Thyroid gland (tissue), 4 donors: ENCODE data around the gene DUOX1. TPM values are rescaled to one million over a fixed set of nuclear protein-coding genes. Genes with fewer than 3 reads are reported as not detected.
"Not testable (repeated sequence)": the region's sequence is repeated elsewhere in the genome, so short reads cannot be mapped to it uniquely, and the experiment has no call there.

Experiments
- DNase-seq, 2 donors: peaks; one replicate each; pipeline ENCODE4 v3.0.0-alpha.2; 2019
- H3K27ac ChIP-seq, 3 donors: fragments of 200-600 bp; sonication (generic); 1 replicate in 2 of 3; 2 replicates in 1 of 3; pipeline ENCODE4 v1.5.1; 2016 to 2019; ENCODE audit warnings: mild to moderate bottlenecking in 1 of 3, moderate library complexity in 1 of 3
- H3K27me3 ChIP-seq: fragments of 200-600 bp; sonication (generic); one replicate; pipeline ENCODE4 v1.5.1; 2019
- H3K36me3 ChIP-seq, 2 donors: fragments of 200-600 bp; sonication (generic); one replicate each; pipeline ENCODE4 v1.5.1; 2016 to 2019
- H3K4me1 ChIP-seq, 2 donors: fragments of 200-600 bp; sonication (generic); one replicate each; pipeline ENCODE4 v1.5.1; 2017 to 2019
- H3K4me3 ChIP-seq, 3 donors: fragments of 200-600 bp; sonication (generic); replicated peaks in 1 of 3; 1 replicate in 2 of 3; 2 replicates in 1 of 3; pipeline ENCODE4 v1.5.1; 2016; ENCODE audit warnings: mild to moderate bottlenecking in 1 of 3
- H3K9me3 ChIP-seq: fragments of 200-600 bp; sonication (generic); one replicate; pipeline ENCODE4 v1.5.1; 2017
- CTCF ChIP-seq, 6 experiments: fragments of 200-600 bp in 3 of 6; fragments of 450-650 bp in 3 of 6; sonication (generic) in 3 of 6; IDR thresholded peaks; one replicate each; pipeline ENCODE4 v1.5.1; 2016 to 2019; ENCODE audit warnings: antibody characterized with exemption in 6 of 6, mild to moderate bottlenecking in 2 of 6, inconsistent platforms in 1 of 6, moderate library complexity in 1 of 6
- POLR2A ChIP-seq, 2 donors: fragments of 450-650 bp; IDR thresholded peaks; one replicate each; pipeline ENCODE4 v1.6.1; 2017; ENCODE audit warnings: antibody characterized with exemption in 2 of 2, mild to moderate bottlenecking in 2 of 2, moderate library complexity in 1 of 2
- WGBS, 2 donors: methylation state at CpG; one replicate each; pipeline ENCODE4 v1.1.5; 2017; 5-methylcytosine and 5-hydroxymethylcytosine counted together
- intact Hi-C: fragments of 100-400 bp; cut with DNase I; formaldehyde crosslinking; loops from one replicate; pipeline ENCODE4 v1.15.1; 2023
- total RNA-seq, 4 donors: library from RNA; depleted of rRNA; stranded (reverse); fragments of >200 nt; gene quantifications; one replicate each; pipeline ENCODE4 v1.2.3, GENCODE V29; 2016

The DUOX1 gene
- total RNA-seq, result 100 to 1,000 TPM; 132 to 313 (median 234) TPM

DNA sequence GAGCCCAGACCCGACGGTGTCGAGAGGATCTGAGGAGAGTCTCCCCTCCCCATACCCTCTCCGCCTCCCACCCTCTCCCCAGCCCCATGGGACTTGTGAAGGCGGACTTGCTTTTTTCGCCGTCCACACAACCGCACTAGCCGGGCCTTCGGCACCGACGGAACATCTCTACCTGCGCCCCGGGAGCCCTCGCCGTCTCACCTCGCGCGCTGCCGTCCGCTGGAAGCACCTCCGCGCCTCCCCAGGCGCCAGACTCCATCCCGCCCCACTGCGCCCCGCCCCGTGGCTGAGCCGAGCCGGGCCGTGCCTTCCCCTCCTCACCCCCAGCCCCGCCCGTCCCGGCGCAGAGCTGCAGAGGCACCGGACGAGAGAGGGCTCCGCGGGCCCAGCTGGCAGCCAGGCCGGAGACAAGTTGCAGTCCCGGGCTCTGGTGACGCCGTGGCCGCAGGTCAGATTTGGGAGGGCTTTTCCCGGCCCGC lies at the start of gene DUOX1, which contains the start of gene DUOXA1:
Gene DUOX1, plus strand, starts transcription at position 344 of the 479 bp plus-strand sequence. CDS start 1,973 bp downstream, outside the sequence.
Gene DUOXA1, minus strand, starts transcription at position 229 of the 479 bp plus-strand sequence. CDS start 6,865 bp downstream, outside the sequence.
- WGBS, 2 donors, result 0 to 3% methylated on average over 3 to 6 of the region's 46 CpGs
- peak; percentile 91 to 93 for DNase-seq
- H3K27me3 ChIP-seq, result no peaks in the 10 kb centered on the region

GRCh38 chr15:45080593-45080992 lies 49.2 kb upstream of the DUOX1 start:
- Histone ChIP-seq H3K27ac (peak overlapping the region in 1 of 3 donors; percentile 25), H3K4me1 (peaks cover 0 to 13% of the 10 kb centered on the region in 2 donors)
- H3K4me3 ChIP-seq, H3K36me3 ChIP-seq, H3K27me3 ChIP-seq, intact Hi-C loops, H3K9me3 ChIP-seq: not testable (repeated sequence)
- WGBS, 2 donors, result 20 to 40% methylated on average over 1 of the region's 3 CpGs
- peak; percentile 58 to 60 for DNase-seq

More for the DNA sequence above, at the start of gene DUOX1, which contains the start of gene DUOXA1:
- peak within 1 kb of the TSS; percentile 6 to 47 (median 41) for H3K4me3 ChIP-seq
- no peaks in the 10 kb centered on the region for H3K36me3 ChIP-seq
- H3K9me3 ChIP-seq, result no peaks in the 10 kb centered on the region
- H3K4me1 ChIP-seq, result peaks cover 56 to 62% of the 10 kb centered on the region in 2 donors
- H3K27ac ChIP-seq, result peak within 1 kb of the TSS; percentile 85 to 96 (median 90)
- TF ChIP-seq CTCF (IDR thresholded peaks at IDR 0.05) (no peak), POLR2A (IDR thresholded peaks at IDR 0.05) (peak in 1 of 2 donors; percentile 82)
- intact Hi-C loops, result no loop called here

DNA sequence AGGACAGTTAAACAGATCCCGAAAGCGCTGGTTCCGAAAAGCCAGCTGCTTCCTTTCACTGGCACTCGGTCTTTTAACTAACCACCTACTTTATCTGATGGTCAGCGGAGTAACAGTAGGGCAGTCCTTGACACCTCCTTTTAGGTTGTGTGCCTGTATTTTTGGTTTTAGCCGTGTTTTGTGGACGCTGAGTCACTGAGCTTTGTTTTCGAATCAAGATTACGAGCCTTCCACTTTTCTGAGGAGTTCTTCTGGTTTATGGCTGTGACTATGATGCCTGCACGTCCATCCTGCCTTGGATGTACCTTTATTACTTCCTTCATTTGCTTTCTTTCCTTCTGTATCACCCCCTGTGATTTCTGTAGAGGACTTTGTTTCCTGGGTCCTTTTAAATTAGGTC lies 47.4 kb upstream of the DUOX1 start:
- H3K9me3 ChIP-seq, H3K27ac ChIP-seq, DNase-seq, intact Hi-C loops, H3K36me3 ChIP-seq, H3K4me3 ChIP-seq, H3K27me3 ChIP-seq: not testable (repeated sequence)
- peaks cover 0 to 13% of the 10 kb centered on the region in 2 donors for H3K4me1 ChIP-seq
- WGBS, 2 donors, result 92 to 93% methylated on average over 5 to 6 of the region's 10 CpGs

DNA sequence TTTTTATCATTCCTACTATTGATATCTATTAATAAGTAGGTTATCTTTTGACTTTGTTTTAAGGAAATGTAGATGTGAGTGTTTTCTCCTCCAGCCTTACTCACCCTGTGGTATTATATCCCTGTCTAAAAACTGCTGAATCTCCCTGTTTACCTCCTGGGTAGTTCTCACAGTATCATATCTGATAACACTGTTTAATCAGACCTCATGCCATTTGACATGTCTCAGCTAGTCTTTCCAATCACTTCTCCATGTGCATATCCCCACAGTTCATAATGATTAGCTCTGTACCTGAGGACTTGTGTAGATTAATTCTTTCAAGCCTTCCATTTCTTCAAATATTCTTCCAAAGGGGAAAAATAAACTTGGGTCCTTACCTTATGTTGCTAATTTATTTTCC lies 46.6 kb upstream of the DUOX1 start:
- no peaks in the 10 kb centered on the region for H3K27me3 ChIP-seq
- no peak for DNase-seq
- no peaks in the 10 kb centered on the region for H3K36me3 ChIP-seq
- no peak overlapping the region for H3K4me3 ChIP-seq
- no peak overlapping the region for H3K27ac ChIP-seq
- no peak for TF ChIP-seq POLR2A (IDR thresholded peaks at IDR 0.05)
- TF ChIP-seq CTCF (IDR thresholded peaks at IDR 0.05), result no peak
- peaks cover 0 to 13% of the 10 kb centered on the region in 2 donors for H3K4me1 ChIP-seq
- intact Hi-C loops, result no loop called here
- H3K9me3 ChIP-seq, result no peaks in the 10 kb centered on the region

GRCh38 chr15:45084163-45084562 lies 45.6 kb upstream of the DUOX1 start:
- no peak for DNase-seq
- Histone ChIP-seq H3K36me3 (no peaks in the 10 kb centered on the region), H3K27me3 (no peaks in the 10 kb centered on the region), H3K4me3 (no peak overlapping the region), H3K4me1 (peaks cover 0 to 8% of the 10 kb centered on the region in 2 donors), H3K9me3 (no peaks in the 10 kb centered on the region), H3K27ac (no peak overlapping the region)
- TF ChIP-seq CTCF (IDR thresholded peaks at IDR 0.05), result no peak
- no peak for TF ChIP-seq POLR2A (IDR thresholded peaks at IDR 0.05)
- intact Hi-C loops, result no loop called here
- WGBS, 2 donors, result 83 to 85% methylated on average over 3 of the region's 3 CpGs

DNA sequence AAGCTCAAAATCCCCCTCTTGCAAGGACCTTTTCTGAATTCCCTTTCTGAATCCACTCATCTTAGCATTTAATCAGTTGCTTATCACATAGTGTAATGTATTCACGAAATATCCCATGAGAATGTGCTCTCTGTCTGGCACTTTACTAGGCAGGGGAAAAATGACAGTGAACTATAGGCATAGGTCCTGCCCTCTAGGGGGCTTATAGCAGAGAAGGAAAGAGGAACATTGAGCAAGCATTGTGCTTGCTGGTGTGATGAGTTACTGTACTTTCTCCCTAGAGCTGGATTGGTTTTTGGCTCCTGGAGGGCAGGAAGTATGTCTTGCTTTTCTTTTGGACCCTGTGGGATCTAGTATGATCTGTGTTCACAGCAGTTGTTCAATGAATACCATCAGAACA lies 42.3 kb upstream of the DUOX1 start:
- intact Hi-C loops, result no loop called here
- no peak overlapping the region for H3K27ac ChIP-seq
- H3K4me3 ChIP-seq, result no peak overlapping the region
- no peaks in the 10 kb centered on the region for H3K27me3 ChIP-seq
- H3K9me3 ChIP-seq, result no peaks in the 10 kb centered on the region
- TF ChIP-seq POLR2A (IDR thresholded peaks at IDR 0.05) (no peak), CTCF (IDR thresholded peaks at IDR 0.05) (no peak)
- H3K36me3 ChIP-seq, result no peaks in the 10 kb centered on the region
- 82 to 90% methylated on average over 1 of the region's 1 CpG for WGBS, 2 donors
- no peak for DNase-seq
- no peaks in the 10 kb centered on the region for H3K4me1 ChIP-seq
